Choroid plexus epithelial cell (primary cell): ENCODE results near the gene LRRC4C.

ENCODE experiments used
- DNase-seq: peaks from one replicate; pipeline ENCODE4 v3.0.0-alpha.2; 2010; ENCODE audit warnings: low read depth
- H3K4me3 ChIP-seq: 2 replicates; pipeline ENCODE4 v1.5.1; 2011; ENCODE audit warnings: low read depth, mild to moderate bottlenecking, control low read depth, low read length, moderate library complexity
- TF ChIP-seq, protein P1 (sequence below): conservative IDR thresholded peaks from 2 replicates; pipeline ENCODE4 v1.5.1; 2011; ENCODE audit warnings: low read depth, mild to moderate bottlenecking, control low read depth, inconsistent platforms, low read length, moderate library complexity

Gene LRRC4C

DNA sequence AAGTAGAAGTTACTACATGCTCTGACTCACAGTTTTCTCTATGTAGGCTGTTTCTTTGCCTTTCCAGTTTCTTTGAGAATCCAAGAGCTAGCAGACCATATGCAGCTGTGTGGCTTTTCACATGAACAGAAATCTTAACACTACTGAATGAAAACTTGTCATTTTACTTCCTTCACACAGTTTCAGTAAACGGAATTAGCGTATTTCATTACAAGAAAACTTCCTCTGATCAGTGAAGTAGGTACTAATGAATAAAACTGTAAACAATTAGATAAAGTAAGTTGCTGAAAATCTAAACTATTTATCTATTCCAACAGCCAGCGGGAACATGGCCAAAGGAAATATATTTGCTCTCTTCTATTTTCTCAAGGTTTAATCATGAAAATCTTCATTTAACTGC is 953.2 kb downstream of the LRRC4C start:
- TF ChIP-seq, protein P1, sequence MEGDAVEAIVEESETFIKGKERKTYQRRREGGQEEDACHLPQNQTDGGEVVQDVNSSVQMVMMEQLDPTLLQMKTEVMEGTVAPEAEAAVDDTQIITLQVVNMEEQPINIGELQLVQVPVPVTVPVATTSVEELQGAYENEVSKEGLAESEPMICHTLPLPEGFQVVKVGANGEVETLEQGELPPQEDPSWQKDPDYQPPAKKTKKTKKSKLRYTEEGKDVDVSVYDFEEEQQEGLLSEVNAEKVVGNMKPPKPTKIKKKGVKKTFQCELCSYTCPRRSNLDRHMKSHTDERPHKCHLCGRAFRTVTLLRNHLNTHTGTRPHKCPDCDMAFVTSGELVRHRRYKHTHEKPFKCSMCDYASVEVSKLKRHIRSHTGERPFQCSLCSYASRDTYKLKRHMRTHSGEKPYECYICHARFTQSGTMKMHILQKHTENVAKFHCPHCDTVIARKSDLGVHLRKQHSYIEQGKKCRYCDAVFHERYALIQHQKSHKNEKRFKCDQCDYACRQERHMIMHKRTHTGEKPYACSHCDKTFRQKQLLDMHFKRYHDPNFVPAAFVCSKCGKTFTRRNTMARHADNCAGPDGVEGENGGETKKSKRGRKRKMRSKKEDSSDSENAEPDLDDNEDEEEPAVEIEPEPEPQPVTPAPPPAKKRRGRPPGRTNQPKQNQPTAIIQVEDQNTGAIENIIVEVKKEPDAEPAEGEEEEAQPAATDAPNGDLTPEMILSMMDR: no peak
- no peak overlapping the region for H3K4me3 ChIP-seq
- DNase-seq: no peak

DNA sequence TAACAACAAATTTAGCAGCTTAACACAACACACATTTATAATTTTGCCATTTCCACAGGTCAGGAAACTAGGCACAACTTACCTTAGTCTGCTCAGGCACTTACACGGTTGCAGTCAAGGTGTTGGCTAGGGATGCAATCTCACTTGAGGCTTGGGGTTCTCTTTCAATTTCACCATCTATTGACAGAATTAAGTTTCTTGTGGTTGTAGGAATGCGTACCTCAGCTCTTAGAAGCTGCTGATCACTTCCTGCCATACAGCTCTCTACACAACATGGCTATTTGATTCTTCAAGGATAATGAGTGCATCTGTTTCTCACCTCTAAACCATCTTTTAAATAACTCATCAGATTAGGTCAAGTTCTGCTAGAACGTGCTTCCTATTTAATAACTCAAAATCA is 968.1 kb downstream of the LRRC4C start:
- TF ChIP-seq, protein P1: no peak
- no peak overlapping the region for H3K4me3 ChIP-seq
- no peak for DNase-seq

DNA sequence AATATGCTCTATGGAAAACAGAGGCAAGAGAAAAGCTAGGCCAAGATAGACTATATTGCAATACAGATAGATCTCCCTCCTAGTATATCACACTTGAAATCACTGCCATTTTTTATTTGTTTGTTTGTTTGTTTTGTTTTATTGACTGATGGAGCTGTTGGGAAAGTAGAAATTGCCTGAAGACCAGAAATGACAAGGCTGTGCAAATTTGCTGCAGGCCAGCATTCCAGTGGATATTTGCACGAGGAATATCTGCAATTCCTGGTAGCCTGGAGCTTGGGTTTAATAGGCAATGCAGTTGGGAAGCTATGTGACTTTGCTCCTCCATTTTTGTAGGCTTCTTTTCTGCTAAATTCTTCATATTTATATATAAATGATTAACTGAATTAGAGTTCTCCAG is 991.7 kb downstream of the LRRC4C start:
- no peak for DNase-seq
- TF ChIP-seq, protein P1: no peak
- no peak overlapping the region for H3K4me3 ChIP-seq

DNA sequence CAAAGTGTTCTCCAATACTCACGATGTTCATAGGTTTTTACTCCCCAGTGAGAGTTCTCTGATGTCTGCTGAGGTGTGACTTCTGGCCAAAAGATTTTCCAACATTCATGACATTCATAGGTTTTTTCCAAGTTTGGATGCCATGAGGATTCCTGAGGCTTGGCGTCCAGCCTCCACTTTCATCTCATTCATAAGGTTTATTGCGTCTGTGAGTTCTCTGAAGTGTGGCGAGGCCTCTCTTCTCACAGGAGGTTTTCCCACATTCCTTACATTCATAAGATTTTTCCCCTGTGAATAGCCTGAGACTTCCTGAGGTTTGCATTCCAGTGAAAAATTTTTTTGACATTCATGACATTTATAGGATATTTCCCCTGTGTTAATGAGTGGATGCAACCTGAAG is 1014.1 kb downstream of the LRRC4C start:
- DNase-seq: no peak
- H3K4me3 ChIP-seq: no peak overlapping the region
- TF ChIP-seq, protein P1: no peak

DNA sequence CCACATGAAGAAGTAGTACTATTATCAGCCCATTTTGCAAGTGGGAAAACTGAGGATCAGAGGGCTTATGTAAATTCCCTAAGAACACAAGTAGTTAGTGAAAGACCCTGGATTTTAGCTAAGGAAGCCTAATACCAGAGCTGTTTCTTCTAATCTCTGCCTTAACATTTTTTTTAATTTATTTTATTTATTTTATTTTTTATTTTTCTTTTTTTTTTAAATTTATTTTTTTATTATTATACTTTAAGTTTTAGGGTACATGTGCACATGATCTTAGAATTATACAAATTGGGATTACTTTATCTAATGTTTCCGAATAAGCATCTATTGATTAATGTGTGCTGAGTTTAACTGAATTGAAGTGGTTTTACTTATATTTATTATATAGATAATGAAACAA is 1015.3 kb downstream of the LRRC4C start:
- TF ChIP-seq, protein P1: no peak
- no peak overlapping the region for H3K4me3 ChIP-seq
- no peak for DNase-seq

DNA sequence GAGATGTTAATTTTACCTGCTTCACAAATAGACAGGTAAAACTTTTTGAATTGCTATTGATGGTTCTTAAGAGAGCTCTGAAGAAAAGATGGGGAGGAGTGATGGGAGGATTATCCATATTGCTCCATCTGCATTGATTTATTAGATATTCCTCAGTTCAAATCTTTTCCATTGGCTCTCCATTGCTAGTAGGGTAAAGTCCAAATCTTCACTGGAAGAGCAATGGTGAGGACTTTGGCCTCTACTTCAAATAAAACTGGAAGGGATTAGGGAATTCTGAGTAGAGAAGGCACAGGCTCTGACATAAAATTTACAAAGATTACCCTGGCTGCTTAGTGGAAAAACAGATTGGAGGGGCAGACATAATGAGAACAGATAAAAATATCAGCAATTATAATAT is 1024.1 kb downstream of the LRRC4C start:
- DNase-seq: no peak
- H3K4me3 ChIP-seq: no peak overlapping the region
- TF ChIP-seq, protein P1: no peak

DNA sequence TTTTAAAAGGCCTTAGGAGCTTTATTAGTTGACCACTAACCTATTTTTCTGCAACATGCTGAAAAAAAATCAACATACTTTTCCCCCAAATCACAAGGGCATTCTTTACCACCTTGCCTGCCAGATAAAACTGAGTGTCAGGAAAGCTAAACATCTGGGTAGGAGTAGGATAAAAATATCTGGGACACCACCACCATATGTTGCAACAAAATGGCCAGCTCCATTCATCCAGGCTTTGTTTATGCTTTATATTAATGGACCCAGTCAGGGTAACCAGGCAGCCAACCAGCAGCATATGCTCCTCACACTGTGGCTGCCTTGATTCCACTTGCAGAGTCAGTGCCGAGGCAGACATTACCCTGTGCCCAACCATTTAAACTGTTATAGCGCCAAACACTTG is 1024.5 kb downstream of the LRRC4C start:
- TF ChIP-seq, protein P1: no peak
- DNase-seq: no peak

More for the DNA sequence above, 1024.5 kb downstream of the LRRC4C start:
- H3K4me3 ChIP-seq: no peak overlapping the region
